HK-2 (cell line): ENCODE results near the gene MMP24.
A peak's percentile ranks its signal among the peaks of the same experiment; 100 is the strongest.

Experiments used
- DNase-seq: peaks from one replicate; pipeline ENCODE4 v3.0.0-alpha.2; 2018; ENCODE audit not compliant: unreplicated experiment

Gene MMP24

GRCh38 chr20:35293303-35294292 lies 67.1 kb downstream of the MMP24 start:
- DNase-seq = no peak

- DNase-seq = no peak
Observed at GRCh38 chr20:35294293-35294685, 67.8 kb downstream of the MMP24 start.

GRCh38 chr20:35295058-35295457 lies 68.6 kb downstream of the MMP24 start:
- DNase-seq = no peak

- no peak for DNase-seq
Observed at GRCh38 chr20:35295674-35296073, 69.2 kb downstream of the MMP24 start.

GRCh38 chr20:35296101-35296554 lies 69.6 kb downstream of the MMP24 start:
- DNase-seq = no peak

GRCh38 chr20:35297155-35297554 lies 70.7 kb downstream of the MMP24 start:
- DNase-seq = no peak

- no peak for DNase-seq
Observed at GRCh38 chr20:35297740-35298139, 71.2 kb downstream of the MMP24 start.

- no peak for DNase-seq
Observed at GRCh38 chr20:35298264-35298663, 71.8 kb downstream of the MMP24 start.

GRCh38 chr20:35299780-35300179 lies 73.3 kb downstream of the MMP24 start:
- no peak for DNase-seq

GRCh38 chr20:35300469-35301262 lies 74.2 kb downstream of the MMP24 start:
- DNase-seq = no peak

- no peak for DNase-seq
Observed at GRCh38 chr20:35301426-35301825, 74.9 kb downstream of the MMP24 start.

- DNase-seq = no peak
Observed at GRCh38 chr20:35302421-35303335, 76.2 kb downstream of the MMP24 start.

GRCh38 chr20:35303382-35303734 lies 76.9 kb downstream of the MMP24 start:
- DNase-seq = no peak

- peak; percentile 97 for DNase-seq
Observed at GRCh38 chr20:35303735-35304491, 77.4 kb downstream of the MMP24 start.

GRCh38 chr20:35304956-35305355 lies 78.5 kb downstream of the MMP24 start:
- peak; percentile 43 for DNase-seq

GRCh38 chr20:35305682-35306556 lies 79.4 kb downstream of the MMP24 start:
- DNase-seq = peak; percentile 98

GRCh38 chr20:35306931-35307517 lies 80.5 kb downstream of the MMP24 start:
- peak; percentile 91 for DNase-seq

- DNase-seq = peak; percentile 85
Observed at GRCh38 chr20:35307666-35308653, 81.5 kb downstream of the MMP24 start.
